Measurements from ENCODE around the gene RDH5.

DNA sequence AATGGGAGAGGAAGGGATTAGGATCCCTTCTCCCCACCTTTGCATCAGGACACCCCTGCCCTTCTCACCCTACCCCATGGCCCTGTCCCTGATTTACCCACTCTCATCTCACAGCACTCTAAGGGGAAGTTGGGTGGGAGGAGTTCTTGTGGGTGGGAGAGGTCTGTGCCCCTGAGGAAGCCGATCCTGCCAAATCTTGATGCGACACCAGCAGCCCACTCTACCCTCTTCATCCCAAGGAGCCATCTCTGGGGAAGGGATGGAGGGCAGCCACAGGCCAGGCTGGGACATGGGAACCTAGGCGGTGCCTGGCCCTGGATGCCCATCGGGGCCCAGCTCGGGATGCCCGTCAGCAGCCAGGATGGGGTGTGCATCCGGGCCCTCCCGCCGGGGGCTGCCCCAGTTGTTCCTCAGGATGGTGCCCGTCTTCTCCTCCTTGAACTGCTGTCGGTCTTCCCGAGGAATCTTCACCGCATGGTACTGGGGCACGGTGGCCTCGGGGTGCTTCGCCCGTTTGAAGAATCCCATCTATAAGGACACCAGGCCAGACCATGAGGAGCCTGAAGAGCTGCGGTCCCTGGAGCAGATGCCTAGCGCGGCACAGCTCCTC is 35.3 kb upstream of the RDH5 start:
- TF ChIP-seq CTCF (IDR thresholded peaks at IDR 0.05 in 2 of 3, conservative IDR thresholded peaks at IDR 0.05 in 1 of 3; ENCODE audit: borderline replicate concordance in 1 of 3, insufficient read depth in 1 of 3, low read depth in 2 of 3, low read length in 2 of 3) (no peak), CEBPB (IDR thresholded peaks at IDR 0.05; ENCODE audit: low read depth) (no peak), EZH2 (IDR thresholded peaks at IDR 0.05) (no peak), EZH2phosphoT487 (IDR thresholded peaks at IDR 0.05; ENCODE audit: borderline replicate concordance) (no peak), POLR2A (IDR thresholded peaks at IDR 0.05; ENCODE audit: borderline replicate concordance, extremely low read depth, insufficient read depth, insufficient read length) (no peak), YY1 (IDR thresholded peaks at IDR 0.05; ENCODE audit: extremely low read depth, insufficient replicate concordance, low read depth, low read length) (no peak), SP1 (IDR thresholded peaks at IDR 0.05; ENCODE audit: low read depth) (no peak), POLR2AphosphoS5 (IDR thresholded peaks at IDR 0.05; ENCODE audit: low read depth, low read length) (no peak)
